ENCODE data around the gene QSOX2. TPM values are rescaled to one million over a fixed set of nuclear protein-coding genes. Genes with fewer than 3 reads are reported as not detected.

Gene QSOX2
- total RNA-seq, 4 donors from 2014 or later: 5.6 to 18.5 (median 6.6) TPM

DNA sequence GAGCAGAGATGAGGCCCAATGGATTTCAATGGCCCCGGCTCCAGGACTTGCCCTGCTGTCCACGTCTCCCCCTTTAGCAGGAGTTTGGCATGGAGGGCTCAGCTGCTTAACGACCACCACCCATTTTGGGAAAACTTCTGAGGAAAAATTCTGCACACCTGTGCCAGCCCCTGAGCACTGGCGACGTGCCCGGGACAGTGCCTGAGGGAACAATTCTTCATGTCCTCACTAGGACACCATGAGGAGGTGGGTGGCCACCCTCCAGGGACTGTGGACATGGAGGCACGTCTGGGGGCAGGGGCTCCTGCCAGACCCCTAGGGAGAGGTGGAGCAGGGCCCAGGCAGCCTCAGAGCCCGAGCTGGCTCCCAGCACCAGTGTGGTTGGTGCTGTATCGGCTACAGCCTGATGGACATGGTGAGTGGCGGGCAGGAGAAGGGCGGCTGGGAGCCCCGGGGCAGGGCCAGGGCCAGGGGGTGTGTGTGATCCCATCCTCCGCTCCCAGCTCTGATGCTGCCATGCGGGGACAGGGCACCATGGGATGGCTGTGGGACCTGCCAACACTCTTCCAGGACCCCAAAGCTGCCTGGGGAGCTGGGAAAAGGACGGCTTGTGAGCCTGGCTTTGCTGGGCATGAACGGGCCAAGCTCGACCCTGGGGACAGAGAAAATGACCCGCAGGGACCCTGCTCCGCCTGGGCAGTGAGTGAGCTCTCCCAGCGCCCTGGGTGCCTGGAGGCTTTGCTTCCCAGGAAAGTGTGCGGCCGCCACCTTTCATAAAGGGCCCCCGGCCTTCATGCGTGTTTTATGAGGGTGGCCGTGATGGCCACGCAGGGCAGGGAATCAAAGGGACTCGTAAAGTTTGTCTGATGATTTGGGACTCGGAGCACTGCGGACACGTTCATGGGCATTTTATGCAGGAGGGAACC, 3.6 kb upstream of the QSOX2 start:
- ATAC-seq (ENCODE audit: low FRiP score): no peak
- DNase-seq (ENCODE audit: low spot score): no peak
- TF ChIP-seq, protein P1, sequence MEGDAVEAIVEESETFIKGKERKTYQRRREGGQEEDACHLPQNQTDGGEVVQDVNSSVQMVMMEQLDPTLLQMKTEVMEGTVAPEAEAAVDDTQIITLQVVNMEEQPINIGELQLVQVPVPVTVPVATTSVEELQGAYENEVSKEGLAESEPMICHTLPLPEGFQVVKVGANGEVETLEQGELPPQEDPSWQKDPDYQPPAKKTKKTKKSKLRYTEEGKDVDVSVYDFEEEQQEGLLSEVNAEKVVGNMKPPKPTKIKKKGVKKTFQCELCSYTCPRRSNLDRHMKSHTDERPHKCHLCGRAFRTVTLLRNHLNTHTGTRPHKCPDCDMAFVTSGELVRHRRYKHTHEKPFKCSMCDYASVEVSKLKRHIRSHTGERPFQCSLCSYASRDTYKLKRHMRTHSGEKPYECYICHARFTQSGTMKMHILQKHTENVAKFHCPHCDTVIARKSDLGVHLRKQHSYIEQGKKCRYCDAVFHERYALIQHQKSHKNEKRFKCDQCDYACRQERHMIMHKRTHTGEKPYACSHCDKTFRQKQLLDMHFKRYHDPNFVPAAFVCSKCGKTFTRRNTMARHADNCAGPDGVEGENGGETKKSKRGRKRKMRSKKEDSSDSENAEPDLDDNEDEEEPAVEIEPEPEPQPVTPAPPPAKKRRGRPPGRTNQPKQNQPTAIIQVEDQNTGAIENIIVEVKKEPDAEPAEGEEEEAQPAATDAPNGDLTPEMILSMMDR (IDR thresholded peaks at IDR 0.05): no peak

DNA sequence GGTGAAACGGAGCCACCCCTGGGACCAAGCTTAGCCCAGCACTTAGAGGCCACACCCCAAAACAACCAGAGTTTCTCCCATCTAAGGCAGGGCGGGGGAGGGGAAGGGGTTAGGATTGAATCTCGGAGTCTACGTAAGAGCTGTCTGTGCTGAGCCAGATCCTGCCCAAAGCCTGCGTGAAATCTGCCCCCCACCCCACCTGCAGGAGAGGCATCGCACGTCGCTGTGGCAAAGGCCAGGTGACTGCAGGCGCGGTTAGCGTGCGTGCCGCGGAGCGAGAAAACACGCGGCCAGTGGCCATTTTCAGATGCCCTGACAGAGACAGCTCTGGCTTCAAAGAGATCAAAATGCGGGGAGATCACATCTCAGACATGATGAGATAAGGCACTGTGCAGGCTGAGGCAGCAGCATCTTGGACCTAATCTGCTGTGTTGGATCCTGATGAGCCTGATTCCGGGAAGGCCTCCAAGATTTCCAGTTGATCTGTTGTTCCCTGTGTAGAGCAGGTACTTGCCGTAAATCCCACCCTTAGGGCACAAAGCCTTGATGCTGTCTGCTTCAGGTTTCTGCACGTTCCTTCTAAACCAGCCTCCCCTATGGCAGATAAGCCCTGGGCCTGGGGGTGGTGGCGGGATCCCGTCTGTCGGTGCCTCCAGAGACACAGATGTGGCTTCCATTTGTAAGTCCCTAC, 2.5 kb upstream of the QSOX2 start:
- DNase-seq (ENCODE audit: low spot score) (no peak), ATAC-seq (ENCODE audit: low FRiP score) (no peak)
- TF ChIP-seq, protein P1 (IDR thresholded peaks at IDR 0.05): no peak

DNA sequence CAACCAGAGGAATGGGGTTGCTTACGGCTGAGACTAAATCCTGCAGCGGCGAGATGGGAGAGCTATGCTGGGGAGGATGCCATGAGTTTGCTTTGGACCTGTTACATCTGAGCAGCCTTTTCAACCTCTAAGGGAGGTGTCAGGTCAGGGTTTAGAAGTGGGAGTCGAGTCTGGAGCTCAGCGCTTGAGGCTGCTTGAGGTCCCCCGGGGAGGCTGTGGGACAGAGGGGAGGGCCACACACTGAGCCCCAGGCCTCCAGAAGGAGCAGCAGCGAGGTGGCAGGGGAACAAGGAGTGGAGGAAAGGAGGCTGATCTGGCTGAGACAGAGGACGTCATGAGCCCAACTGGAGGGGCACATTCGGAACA, 1.9 kb upstream of the QSOX2 start:
- ATAC-seq (ENCODE audit: low FRiP score): no peak

DNA sequence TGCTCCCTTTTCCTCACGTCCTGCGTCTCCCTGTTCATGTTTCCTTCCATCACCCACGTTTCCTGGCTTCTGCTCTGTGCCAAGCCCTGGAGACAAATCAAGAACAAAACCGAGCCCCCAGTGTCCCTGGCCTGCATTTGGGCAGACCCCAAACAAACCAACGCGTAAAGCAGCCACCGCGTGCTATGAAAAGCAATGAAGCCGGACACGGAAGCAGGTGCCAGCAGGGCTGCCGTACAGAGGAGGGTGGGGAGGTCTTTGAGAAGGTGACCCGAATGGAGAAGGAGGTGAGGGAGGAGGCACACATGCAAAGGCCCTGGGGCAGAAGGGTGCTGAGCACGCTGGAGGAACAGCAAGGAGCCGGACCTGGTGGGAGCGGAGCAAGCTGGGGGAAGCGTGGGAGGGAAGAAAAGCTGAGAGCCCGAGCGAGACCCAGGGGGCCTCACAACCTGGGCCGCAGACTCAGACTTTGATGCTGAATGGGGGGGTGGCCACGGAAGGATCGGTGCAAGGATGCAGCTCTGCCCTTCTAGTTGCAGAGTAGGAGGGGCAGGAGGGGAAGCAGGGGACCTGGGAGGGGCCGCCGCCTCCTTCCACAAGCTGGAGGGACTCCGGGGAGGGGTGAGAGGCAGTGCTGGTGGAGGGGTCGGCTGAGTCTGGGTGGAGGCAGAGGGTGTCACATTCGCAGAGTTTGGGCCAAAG, 1.4 kb upstream of the QSOX2 start:
- TF ChIP-seq, protein P1 (IDR thresholded peaks at IDR 0.05): no peak
- no peak for DNase-seq (ENCODE audit: low spot score)
- no peak for ATAC-seq (ENCODE audit: low FRiP score)

More for the DNA sequence above, 1.9 kb upstream of the QSOX2 start:
- TF ChIP-seq, protein P1 (IDR thresholded peaks at IDR 0.05): no peak
- DNase-seq (ENCODE audit: low spot score): no peak

GRCh38 chr9:136244969-136245218, 718 bp downstream of the QSOX2 start:
- no peak for DNase-seq (ENCODE audit: low spot score)
- TF ChIP-seq, protein P1 (IDR thresholded peaks at IDR 0.05): no peak
- ATAC-seq (ENCODE audit: low FRiP score): no peak

DNA sequence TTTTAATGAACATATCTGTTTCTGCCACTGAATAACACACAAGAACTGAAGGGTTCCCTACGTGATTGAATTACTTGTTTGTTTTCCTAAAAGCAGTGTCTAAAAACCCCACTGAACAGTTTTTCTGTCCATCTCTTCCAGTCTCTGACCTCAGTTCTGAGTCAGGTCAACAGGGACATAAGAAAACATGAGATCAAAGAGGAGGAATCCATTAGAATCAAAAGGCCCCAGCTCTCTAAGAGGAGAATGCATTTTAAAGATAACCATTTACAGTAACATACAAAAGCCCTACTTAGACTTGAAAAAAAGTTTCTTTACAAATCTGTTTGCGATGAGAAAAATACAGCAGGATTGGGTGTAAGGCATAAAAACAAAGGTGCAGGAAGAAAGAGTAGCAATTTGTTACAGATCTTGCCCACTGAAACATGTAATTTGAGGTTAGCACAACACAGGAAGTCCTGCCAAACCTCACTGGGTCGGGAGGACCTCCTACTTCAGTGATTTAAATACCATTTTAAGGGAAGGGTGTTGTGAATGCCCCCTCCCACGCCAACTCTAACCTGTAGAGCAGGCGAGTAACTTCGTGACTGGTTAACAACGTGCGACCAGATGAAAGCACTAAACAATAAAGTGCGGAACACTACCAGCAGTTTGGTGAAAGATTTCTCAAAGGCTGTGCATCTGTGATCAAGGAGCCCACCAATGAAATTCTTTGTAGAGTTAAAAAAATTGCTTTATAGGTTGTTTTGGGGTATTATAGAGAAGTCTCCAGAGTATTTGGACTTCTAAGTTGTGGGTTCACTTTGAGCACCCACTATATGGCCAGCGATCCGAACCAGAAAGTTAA, 1.3 kb downstream of the QSOX2 start:
- ATAC-seq (ENCODE audit: low FRiP score): no peak

More for the DNA sequence above, 1.3 kb downstream of the QSOX2 start:
- TF ChIP-seq, protein P1 (IDR thresholded peaks at IDR 0.05): no peak
- no peak for DNase-seq (ENCODE audit: low spot score)
